ENCODE measurements around the gene CENPU.
"Not testable (repeated sequence)": the region's sequence is repeated elsewhere in the genome, so short reads cannot be mapped to it uniquely, and the experiment has no call there.

CENPU gene

DNA sequence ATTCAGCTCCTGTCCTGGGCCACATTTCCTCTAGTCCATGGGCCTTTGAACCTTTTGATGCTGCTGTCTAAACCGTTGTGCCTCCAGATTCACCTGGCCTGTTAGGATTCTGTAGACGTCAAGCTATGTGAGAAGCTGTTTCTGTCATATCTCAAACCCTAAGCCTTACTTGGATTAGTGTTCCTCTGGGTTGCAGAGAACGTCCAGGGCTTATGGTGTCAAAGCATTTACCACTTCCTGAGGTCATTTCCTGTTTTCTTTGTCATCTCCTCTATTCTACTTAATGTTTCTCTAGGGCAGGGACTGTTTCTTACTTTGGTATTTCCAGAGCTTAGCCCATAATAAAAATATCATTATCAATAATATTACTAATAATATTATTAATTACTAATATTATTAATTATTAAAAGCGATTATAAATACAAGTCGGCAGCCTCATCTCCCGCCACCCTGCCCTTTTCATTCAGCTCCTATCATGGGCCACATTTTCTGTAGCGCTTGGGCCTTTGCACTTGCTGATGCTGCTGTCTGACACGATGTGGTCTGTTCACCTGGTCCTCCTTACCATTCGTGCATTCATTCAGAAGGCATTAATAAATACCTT lies 65.3 kb downstream of the CENPU start:
- DNase-seq (ENCODE audit: low read depth in 1 of 2, low spot score in 1 of 2): no peak

DNA sequence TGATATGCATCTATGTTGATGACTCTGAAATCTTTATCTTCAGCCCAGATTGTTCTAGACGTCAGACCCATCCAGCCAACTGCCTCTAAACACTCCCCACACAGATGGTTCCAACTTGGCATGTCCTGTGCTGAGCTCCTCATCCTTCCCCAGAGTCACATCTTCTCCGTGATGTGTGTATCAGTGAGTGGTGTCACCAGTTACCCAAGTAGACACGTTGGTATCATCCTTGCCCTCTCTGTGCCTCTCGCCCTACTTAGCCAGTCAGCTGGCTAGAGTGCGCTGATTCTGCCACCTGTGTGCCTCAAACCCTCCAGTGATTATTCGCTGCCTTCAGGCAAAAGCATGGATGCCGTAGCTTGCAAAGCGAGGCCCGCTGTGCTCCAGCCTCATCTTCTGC lies 65.8 kb downstream of the CENPU start:
- DNase-seq (ENCODE audit: low read depth in 1 of 2, low spot score in 1 of 2): no peak

DNA sequence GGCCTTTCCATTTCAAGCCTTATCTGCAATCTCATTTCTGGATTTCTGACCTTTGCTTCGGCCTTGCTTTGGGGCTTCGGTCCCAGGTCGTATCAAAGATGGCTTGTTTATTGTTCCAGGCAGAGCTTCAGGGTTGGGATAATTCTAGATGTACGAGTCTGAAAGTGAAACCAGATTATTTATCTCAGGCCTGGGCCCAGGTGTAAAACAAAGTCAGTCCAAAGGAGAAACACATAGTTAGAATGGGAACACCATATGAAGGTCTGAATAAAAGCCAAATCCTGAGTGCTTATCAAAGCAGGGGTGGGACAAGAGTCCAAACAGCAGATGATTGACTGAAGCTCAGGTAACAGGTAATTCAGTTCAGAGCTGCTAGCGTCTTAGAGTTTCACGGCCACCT lies 67.2 kb downstream of the CENPU start:
- DNase-seq (ENCODE audit: low read depth in 1 of 2, low spot score in 1 of 2): no peak

DNA sequence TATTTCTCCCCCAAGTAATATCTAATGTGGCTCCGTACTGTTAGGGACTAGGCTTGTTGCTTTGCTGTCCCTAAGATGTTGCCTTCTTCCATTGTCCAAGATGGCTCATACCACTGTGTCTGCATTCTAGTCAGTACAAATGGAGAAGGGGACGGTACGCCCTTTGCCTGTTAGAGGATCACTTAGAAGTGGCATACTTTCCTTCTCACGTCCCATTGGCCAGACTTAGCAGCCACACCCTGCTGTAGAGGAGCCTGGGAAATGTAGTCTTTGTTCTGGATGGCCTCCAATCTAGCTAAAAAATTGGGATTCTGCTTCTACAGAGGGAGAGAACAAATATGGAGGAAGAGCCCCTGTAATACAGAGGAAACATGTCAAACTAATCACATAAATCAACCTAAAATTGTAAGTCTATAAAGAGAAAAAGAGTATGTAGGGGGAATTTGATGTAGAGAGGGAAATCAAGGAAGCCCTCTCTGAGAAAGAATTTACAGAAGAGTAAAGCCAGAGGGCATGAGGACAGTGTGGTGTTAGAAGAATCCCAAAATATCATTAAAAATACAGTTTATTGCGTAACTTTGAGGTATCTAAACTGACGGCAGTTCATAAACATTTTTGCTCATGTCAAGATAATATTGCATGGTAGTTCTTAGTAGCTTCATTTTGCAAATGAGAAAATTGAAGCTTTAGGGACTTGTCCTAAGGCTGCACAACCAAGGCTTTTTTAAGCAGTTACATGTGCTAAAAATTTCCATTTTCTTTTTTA lies 69.3 kb downstream of the CENPU start:
- no peak for DNase-seq (ENCODE audit: low read depth in 1 of 2, low spot score in 1 of 2)

DNA sequence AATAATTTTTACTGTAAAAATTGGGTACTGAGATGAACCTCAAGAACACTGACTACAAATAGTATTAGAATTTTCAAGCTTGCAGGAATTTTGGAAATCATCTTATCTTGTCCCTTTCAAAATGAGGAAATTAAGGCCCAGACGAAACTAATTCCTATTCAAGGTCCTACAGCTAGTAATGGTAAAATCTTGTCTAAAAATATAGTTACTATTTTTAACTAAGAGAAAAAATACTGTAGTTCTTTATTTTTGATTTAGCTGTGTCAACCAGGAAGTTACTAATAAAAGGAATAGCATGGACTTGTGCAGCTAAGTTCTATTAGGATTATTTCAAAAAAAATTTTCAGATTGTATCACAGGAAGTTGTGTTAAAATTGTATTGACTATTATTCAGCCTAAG lies 71.7 kb downstream of the CENPU start:
- no peak for DNase-seq (ENCODE audit: low read depth in 1 of 2, low spot score in 1 of 2)

DNA sequence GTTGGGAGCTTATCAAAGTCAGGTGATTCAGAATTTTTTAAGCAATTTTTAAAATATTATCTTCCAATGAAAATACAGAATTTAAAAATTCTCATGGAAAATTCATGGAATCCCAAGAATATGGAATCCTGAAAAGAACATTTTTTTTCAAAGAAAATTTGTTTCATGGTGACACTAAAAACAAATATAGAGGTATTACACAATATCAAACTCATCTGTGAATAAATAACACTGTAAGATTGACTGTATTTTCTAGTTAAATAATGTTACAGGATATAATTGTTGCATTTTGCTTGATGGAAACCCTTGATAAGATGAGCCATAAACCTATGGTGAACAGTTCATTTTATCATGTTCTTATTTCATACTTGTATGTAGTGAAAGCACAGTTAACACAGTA lies 72.9 kb downstream of the CENPU start:
- DNase-seq (ENCODE audit: low read depth in 1 of 2, low spot score in 1 of 2): no peak

DNA sequence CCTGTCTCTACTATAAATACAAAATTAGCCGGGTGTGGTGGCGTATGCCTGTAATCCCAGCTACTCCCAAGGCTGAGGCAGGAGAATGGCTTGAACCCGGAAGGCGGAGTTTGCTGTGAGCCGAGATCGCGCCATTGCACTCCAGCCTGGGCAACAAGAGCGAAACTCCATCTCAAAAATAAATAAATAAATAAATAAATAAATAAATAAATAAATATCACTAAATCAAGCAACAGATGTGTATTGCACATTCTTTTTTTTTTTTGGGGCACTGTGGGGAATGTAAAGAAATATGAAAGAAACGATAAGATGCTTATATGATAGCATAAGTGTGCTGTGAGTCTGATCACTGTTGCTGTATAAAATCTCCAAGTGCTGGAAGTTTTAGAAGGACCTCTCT lies 76.1 kb downstream of the CENPU start:
- DNase-seq (ENCODE audit: low read depth in 1 of 2, low spot score in 1 of 2): not testable (repeated sequence)

DNA sequence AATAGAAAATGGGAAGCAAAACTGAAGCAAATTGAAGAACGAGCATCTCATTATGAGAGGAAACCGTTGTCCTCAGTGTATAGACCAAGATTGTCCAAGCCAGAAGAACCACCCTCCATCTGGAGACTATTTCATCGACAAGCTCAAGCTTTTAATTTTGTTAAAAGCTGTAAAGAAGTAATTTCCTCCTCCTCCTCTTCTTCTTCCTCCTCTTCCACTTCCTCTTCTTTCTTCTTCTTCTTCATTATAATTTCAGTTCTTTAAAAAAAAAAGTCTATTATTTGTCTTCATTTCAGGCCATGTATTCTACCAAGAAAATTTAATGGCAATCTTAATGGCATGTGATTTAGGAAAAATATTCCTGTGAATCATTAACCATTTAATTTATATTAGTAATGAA lies 76.8 kb downstream of the CENPU start:
- no peak for DNase-seq (ENCODE audit: low read depth in 1 of 2, low spot score in 1 of 2)

DNA sequence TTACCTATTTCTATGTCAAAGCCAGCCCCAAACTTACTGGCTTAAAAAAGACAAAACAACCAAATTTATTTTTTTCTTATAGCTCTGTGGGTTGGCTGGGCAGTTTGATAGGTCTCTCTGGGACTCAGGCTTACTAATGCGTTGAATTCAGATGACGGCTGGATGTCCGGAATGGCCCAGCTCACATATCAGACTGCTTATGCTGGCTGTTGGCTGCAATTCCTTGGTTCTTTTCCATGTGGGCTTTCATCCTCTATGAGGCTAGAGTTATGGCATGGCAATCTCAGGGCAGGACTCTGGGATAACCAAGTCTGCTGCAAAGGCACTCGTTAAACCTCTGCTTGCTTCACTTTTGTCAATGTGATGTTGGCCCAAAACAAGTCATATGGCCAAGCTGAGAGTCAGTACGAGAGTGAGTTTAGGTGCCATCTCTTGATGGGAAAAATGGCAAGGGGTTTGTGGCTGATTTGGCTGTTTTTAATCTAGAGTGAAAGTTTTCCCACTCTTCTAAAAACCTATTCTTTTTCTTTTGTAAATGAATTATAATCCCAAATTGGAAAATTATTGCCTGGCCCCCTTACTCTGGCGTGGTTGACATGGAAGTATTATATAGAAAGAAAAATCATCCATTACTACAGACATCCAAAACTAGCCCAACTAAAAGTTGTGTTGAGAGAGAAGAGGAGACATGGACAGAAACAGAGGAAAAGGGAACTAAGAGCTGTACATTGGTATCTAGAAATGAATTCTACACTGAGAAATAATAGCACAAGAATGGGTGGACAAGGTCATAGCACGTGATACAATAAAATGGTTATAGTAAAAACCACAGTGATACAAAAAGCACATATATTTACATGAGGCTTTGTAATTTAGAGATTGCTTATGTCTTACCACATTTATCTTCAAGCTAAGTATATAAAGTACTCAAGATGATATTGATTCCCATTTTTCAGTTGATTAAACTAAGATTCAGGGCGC lies 77.7 kb downstream of the CENPU start:
- no peak for DNase-seq (ENCODE audit: low read depth in 1 of 2, low spot score in 1 of 2)

DNA sequence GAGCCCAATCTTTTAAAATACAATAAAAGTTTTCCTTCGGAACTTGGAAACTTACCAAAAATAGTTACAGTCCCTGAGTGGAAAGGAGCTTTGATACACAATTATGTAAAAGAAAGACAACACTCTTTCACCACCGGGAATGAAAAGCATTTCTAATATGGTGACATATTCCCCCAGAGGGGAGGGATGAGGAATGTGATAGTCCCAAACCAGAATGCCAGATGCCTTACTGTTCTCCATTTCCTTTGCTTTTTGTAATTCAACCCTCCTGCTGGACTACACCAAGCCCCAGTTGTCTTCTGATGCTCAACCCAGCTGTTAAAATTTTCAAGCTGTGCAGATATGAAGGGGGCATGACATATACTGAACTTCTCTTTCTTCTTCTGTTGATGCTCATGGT lies 80.2 kb downstream of the CENPU start:
- no peak for DNase-seq (ENCODE audit: low read depth in 1 of 2, low spot score in 1 of 2)

DNA sequence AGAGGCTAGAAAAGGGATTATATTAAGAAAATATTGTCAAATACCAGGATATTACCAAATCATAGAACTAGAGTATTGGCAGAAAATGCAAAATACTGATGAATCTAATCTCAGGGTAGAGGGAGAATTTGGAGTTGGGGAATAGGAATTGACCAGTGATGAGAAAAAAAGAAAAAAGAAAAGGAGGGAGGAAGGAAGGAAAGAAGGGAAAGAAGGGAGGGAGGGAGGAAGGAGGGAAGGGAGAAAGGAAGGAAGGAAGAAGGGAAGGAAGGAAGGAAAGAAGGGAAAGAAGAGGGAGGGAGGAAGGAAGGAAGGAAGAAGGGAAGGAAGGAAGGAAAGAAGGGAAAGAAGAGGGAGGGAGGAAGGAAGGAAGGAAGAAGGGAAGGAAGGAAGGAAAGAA lies 81.2 kb downstream of the CENPU start:
- DNase-seq (ENCODE audit: low read depth in 1 of 2, low spot score in 1 of 2): not testable (repeated sequence)

DNA sequence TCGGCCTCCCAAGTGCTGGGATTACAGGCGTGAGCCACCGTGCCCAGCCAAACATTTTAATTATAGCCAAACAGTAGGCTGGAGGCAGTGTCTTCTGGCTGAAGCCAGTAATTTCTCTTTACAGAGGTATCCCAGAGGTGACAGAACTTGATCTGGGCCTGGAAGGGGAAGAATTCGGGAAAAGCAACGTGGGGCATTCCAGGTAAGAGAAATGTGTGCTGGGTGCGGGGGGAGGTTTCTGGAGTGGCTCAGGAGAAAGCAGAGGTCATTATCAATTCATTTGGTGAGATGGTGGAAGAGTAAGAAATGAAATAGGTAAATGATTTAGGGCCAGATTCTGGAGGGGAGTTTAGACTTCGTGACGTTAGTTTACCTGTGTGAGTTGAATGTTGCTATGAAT lies 82.0 kb downstream of the CENPU start:
- no peak for DNase-seq (ENCODE audit: low read depth in 1 of 2, low spot score in 1 of 2)

DNA sequence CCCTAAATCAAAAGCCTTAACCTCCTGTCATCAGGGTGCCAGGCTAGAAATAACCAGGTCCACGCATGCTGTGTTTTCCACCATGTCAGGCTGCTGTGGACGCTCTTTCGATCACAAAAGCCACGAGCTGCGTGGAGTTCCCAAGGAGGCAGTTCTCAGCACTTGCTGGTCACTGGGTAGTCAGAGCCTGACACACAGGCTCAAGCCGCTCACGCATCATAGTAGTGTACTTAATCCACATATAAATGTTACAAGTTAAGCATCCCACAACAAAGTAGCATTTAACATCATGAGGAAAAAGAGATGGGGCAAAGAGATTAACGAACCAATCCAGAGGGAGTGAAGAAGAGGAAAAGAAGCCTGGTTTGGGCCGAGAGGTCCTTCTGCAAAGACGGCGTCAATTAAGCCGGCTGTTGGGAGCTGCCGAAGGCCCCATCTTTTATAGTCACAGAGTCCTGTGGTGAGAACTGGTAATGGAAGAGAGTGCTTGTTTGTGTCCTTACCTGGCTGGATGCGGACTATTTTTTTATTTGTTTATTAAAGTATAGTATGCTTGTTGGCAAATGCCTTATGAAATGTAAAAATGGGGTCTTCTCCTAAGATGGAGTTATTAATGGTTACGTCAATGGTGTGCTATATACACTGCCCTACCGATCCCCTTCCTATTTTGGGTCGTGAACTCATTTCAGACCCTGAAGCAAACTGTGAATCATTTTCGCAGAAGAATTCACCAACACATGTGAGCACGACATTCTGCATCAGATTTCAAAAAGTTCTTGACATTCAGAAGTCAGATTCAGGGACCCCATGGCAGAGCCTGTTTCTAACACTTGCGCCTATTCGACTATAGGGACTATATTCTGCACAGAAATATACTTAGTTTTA lies 83.7 kb downstream of the CENPU start:
- DNase-seq (ENCODE audit: low read depth in 1 of 2, low spot score in 1 of 2): no peak

DNA sequence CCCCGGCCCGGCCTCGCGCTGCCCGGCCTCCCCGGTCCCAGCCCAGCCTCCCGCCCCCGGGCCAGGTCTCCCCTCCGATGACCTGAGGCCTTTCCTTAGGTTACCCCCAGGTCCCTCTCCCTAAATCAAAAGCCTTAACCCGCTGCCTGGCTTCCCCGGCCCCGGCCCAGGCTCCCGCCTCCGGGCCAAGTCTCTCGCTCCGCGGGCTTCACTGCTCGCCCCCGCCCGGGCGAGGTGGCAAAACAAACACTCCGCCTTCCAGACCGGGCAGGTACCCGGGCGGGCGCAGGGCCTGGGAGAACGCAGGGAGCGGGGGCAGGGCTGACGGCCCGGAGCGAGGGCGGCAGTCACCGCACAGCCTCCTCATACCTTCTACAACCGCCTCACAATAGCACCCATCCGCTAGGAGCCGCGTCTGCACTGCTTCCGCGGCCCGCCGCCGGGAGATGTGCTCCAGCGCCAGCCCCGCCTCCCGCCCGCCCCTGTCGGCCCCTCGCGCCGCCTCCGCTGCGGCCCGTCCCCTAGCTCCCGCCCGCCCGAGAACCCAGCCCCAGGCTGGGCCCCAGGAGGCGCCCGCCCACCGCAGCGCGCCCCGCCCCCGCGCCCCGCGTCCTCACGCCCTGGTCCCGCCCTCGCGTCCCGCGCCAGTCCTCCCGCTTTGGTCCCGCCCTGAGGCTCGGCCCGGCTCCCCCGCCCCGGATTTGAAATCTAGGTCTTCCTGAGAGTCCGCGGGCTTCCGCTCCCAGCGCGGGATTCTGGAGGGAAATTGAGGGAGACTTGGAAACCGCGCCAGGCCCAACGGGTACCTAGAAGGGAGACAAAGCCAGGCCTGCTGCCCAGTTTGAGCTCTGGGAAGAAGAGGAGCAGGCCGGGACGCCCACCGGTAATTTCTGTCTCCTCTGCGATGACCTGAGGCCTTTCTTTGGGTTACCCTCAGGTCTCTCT lies 84.6 kb downstream of the CENPU start, which contains the start of the genes CASP3 and PRIMPOL:
Gene CASP3, minus strand, starts transcription at position 422 of the 945 bp plus-strand sequence. CDS start 10,994 bp downstream, outside the sequence.
Gene PRIMPOL, plus strand, starts transcription at position 713 of the 945 bp plus-strand sequence. CDS start 7,403 bp downstream, outside the sequence.
- peak; percentile 94 to 96 for DNase-seq (ENCODE audit: low read depth in 1 of 2, low spot score in 1 of 2)

DNA sequence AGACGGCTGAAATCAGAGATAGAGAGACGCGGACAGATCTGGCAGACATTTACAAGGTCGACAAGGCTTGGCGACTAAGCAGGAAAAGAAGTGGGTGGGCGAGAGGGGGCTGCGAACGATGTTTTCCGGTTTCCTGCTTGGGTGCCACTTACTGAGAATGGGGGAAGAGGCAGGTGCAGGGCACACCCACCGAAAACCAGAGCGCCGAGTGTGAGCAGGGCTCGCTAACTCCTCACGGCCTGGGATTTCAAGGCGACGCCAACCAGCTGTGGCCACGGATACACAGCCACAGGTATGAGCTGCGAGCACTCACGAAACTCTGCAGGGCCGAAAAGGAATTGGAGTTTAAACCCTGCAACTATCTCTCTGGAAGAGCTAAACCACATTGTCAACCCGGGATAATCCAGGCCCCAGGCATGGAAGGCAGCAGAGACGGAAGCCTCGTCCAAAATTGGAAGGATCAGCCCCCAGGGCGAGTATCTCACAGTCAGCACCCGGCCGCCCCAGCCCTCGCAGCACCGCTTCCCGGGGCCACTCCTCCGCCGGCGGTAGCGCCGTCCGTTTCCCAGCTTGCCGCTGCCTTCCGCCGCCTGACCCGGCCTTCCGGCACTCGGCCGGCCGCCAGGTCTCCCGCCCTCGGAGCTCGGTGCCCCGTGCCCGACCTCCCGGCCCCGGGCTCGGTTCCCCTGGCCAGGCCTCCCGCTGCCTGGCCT lies 85.4 kb downstream of the CENPU start:
- peak; percentile 11 to 19 for DNase-seq (ENCODE audit: low read depth in 1 of 2, low spot score in 1 of 2)

DNA sequence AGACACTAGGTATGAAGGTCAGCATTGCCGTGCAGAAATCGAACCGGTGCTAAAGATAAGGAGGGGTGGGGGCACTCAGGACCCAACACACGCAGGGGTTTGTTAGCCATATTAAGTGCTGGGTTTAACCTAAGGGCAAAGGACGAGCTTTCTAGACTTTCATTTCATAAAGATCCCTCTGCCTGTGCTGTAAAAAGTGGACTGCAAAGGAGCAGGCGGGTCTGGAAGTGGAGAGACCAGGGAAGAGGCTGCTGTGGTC lies 85.9 kb downstream of the CENPU start:
- no peak for DNase-seq (ENCODE audit: low read depth in 1 of 2, low spot score in 1 of 2)

DNA sequence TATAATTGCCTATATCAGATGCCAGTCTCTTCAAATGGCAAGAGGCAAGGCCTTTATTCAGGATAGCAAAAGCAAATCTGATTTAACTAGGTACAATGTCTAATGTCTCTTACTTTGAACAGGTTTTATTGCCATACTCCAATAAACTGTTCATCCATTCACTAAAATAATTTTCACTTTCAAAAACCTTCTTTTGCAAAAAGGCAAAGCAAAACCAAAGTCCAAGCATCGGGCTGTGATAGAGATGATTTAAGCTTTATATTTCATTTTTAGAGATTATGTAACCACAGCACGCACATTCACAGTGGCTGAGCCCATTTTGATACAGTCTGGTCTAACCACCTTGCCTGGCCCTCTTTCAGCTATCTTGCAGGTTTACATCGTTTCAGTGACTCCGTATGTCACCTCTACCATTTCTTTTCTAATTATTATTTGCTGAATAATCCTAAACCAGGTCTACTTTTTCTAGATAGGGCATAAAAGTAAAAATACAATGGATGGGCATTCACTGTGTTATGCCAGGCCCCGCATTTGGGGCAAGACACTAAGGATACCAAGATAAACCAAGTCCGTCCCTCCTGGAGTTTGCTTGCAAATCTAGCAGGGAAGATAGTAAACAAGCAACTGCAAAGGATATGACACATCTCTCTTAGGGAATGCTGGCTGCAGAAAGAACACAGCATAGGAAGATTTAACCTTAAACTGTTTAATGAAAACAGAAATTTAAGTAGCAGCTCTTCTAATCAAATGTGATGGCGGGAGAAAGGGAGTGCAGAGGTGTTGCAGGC lies 86.4 kb downstream of the CENPU start:
- no peak for DNase-seq (ENCODE audit: low read depth in 1 of 2, low spot score in 1 of 2)

DNA sequence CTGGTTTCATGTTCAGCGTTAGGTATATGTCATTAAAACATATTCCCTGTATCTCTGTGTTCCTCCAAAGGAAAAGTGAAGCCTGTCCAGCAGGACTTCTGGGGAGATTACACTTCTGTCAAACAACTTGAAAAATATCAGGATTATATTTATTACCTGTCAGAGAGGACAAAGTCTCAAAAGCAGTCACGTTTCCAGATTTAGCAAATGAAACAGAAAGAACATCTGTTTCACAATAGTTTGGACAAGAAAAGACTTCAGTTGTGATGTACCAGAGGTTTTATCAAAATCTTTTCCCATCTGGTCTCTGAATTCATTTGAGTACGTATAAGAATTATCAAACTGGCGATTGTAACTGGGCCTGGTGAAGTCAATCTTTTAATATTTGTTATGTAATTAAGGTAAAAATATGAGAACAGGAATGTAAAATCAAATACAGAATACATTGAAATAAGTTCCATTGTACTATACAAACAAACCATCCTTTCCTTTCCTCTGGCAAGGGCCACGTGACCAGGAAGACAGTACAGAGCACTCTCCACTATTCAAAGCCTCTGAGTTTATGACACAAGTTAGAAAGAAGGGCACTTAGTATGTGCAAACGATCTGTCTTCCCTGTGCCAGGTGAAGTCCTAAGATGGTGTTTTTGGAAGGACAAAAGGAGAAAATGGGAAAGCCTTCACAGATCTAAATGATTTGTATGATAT lies 87.8 kb downstream of the CENPU start:
- no peak for DNase-seq (ENCODE audit: low read depth in 1 of 2, low spot score in 1 of 2)
